Fibroblast of the conjunctiva (primary cell): ENCODE data around the gene ZNF518A.
"Not testable (repeated sequence)": the region's sequence is repeated elsewhere in the genome, so short reads cannot be mapped to it uniquely, and the experiment has no call there.

ENCODE experiments used
- DNase-seq: peaks from one replicate; pipeline ENCODE4 v3.0.0-alpha.2; 2010; ENCODE audit warnings: low read depth

ZNF518A gene

DNA sequence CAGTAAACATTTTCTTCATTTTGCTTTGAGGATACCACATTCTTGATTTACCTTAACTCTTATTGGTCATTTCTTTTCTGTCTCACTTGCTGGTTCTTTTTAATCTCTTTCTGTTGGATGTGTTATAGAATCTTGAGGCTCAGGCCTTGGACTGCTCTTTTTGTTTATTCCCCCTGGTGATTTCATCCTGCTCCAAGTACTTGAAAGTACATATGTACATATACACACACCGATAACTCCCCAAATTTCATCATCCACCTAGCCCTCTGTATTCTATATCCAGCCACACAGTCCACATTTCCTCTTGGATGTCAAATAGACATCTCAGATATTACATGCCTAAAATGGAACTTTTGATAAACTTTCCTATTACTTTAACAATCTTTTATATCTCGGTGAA is 7.5 kb downstream of the ZNF518A start:
- no peak for DNase-seq

DNA sequence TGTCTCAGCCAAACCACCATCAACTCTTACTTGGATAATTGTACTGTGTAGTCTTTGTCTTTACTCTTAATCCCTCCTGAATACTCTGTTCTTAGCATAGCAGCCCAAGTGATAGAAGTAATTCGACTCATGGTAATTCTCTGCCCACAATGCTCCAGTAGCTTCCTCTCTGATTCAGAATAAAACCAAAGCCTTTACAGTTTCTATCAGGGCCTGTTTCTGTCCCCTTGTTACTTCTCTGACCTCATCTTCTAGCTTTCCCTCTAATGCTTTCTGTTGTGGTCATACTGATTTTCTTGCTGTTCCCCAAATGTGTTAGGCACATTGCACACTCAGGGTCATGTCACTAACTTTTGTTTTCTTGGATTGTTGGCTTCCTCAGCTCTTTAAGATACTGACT is 8.0 kb downstream of the ZNF518A start:
- DNase-seq, result no peak

DNA sequence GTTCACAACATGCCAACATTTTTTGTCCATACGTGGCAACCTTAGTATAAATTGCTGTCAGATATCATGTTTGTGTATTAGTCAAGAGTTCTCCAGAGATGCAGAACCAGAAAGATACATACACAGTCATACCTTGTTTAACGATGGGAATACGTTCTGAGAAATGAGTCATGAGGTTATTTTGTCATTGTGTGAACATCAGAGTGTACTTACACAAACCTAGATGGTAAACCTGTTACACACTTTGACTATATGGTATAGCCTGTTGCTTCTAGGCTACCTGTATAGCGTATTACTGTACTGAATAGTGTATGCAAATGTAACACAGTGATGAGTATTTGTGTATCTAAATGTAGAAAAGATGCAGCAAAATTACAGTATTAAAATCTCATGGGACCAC is 22.3 kb downstream of the ZNF518A start:
- DNase-seq, result no peak

DNA sequence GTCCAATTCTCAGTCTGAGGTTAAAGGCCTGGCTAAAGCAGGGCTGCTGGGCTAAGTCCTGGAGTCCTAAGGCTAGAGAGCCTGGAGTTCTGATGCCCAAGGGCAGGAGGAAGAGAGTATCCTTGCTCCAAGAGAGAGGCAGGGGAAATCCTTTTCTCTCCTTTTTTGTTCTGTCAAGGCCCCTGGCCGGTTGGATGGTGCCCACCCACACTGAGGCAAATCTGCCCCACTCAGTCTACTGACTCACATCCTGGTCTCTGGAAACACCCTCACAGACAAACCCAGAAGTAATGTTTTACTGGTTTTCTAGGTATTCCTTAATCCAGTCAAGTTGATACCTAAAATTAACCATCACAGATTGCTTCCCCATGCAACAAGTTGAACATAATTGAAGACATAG is 23.0 kb downstream of the ZNF518A start:
- DNase-seq, result no peak

DNA sequence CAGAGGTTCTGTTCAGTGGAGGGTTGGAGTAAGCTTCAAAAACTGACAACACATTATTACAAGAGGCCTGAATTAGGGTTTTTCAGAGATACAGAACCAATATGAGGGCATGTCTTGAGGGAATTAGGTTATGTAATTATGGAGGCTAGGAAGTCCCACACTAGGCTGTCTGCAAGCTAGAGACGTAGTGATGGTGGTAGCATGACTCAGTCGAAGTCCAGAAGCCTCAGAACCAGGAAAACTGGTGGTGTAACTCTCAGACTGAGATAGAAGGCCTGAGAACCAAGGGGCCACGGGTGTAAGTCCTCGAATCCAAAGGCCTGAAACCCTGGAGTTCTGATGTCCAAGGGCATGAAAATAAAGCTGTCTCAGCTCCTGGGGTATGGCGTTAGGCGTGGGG is 35.6 kb downstream of the ZNF518A start:
- DNase-seq, result no peak

DNA sequence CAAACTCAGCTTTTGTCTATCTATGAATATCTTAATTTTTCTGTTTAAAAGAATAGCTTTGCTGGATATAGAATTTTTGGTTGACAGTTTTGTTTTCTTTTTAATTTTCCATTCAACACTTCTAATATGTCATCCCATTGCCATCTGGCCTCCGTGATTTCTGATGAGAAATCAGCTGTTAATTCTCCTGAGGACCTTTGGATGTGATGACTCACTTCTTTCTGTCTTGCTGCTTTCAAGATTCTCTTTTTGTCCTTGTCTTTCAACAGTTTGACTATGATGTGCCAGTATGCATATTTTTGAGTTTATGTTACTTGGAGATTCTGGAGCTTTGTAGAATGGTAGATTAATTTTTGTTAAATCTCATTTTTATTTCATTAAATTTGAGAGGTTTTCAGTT is 38.4 kb downstream of the ZNF518A start:
- no peak for DNase-seq

DNA sequence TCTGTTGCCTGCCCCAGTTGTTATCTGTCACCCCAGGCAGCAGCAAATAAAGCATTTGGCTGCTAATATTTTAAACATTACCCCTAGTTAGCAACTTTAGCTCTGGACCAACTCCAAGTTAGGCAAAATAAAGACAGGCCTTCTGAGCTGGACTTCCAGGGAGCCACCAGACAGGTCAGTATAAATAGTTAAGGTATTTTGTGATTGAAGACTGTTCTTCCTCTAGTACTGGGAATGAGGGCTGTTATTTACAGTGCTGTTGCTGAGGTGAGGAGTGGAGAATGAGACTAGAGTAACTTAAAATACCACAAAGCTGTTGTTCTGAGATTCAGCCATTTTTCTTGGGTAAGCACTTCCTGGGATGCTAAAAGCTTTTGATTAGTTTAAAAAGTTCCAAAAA is 40.1 kb downstream of the ZNF518A start:
- no peak for DNase-seq

DNA sequence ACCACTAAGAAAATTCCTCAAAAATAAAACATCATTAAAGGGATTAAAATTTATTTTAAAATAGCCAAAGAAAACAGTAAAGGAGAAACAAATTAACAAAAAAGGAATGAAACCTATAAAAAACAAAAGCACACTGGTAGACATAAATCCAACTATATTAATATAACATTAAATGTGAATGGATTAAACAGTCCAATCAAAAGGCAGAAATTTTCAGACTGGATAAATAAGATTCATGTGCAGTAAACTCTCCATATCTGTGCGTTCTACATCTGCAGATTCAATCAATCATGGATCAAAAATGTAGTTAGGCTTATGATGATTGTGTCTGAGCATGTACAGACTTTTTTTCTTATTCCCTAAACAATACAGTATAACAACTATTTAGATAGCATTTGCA is 42.6 kb downstream of the ZNF518A start:
- no peak for DNase-seq

DNA sequence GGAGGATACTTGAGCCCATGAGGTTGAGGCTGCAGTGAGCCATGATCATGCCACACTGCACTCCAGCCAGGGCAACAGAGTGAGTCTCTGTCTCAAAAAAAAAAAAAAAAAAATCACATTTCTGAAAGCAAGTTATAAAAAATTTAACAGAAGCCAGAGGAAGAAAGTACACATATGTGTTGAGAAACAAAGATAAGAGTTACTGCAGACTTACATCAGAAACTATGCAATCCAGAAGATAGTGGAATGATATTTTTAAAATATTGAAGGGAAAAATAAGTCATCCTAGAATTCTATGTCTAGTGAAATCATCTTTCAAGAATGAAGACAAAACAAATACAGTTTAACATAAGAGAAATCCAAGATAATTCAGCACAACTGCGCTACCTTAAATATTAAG is 46.9 kb downstream of the ZNF518A start:
- DNase-seq, result no peak

DNA sequence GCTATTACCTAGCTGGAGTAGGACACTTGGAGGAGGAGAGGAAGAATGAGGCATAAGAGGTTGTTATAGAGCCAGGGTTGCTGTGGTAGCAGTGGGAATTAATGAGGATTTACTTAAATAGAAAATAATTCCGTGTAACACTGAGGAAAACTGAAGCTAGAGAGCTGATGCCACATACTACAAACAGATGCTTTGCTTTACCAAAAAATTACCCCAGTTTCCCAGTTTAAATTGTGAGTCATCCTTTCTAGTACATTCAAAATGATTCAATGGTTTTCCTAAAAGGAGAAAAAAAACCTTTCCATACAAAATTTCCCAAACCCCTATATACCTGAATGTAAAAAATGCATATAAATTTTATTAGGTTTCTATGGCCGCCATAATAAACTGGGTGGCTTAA is 58.3 kb downstream of the ZNF518A start:
- DNase-seq, result no peak

DNA sequence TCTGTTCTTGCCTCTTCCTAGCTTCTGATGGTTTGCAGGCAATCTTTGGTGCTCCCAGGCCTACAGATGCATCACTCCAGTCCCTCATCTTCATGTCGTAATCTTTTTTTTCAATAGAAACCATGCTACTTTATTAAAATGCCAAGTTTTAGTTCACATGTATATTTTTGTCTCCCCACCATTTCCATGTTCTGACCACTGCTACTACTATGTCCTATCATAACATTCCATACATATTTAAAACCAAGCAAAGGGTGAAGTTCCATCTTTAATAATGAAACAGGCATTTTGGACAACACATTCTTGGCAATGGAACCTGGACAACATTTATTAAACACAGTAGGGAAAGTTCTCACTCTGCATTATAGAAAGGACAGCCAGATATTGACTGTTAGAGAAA is 58.8 kb downstream of the ZNF518A start:
- DNase-seq, result no peak

DNA sequence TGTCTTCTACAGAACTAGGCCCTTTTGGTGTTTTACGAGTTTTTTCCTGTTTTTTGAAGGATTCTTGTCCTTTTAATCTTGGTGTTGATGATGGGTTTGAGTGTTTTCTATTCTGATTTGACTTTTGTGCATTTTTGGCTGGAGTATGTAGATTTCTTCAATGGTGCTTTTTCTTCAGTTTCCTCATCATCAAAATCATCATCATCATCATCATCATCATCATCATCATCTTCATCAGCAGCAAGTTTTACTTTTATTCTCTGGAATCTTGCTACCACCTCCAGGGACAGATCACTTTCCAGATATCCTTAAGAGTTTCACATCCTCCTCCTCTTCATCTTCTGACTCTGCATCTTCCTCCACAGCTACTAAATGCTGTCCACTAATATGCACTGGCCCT is 59.4 kb downstream of the ZNF518A start:
- DNase-seq, result not testable (repeated sequence)

DNA sequence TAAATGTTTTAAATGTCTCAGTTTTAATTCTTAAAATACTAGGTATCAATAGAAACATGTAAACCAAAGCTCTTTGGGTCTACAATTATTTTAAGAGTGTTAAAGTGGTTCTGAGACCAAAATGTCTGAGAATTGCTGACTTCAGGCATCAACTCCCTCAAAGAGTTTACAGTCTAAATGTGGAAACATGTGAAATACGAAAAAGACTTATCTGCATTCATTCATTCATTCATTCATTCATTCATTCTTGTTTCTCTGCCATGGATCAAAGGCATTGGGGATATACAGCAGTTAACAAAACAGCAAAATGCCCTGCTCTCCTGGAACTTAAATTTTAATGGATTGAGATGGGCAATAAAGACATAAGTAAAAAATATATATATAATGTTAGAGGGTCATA is 71.4 kb downstream of the ZNF518A start:
- DNase-seq, result no peak

DNA sequence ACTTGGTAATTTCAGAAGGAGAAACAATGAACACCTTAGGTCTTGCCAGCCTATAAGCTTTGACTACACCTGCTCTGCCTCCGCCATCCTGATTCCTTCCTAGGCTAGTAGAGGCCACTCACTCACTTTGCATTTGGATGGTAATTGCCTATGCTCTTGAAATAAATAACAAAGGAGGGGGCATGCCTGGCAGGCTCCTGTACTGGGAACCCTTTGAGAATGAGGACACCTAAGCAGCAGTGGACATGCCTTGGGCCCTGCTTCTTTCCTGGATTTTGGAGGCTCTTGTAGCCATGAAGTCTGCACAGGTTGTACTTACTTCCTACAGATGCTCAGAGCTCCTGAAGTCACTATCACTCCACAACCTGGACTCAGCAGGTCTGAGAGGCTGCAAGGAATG is 75.5 kb downstream of the ZNF518A start:
- DNase-seq, result no peak

DNA sequence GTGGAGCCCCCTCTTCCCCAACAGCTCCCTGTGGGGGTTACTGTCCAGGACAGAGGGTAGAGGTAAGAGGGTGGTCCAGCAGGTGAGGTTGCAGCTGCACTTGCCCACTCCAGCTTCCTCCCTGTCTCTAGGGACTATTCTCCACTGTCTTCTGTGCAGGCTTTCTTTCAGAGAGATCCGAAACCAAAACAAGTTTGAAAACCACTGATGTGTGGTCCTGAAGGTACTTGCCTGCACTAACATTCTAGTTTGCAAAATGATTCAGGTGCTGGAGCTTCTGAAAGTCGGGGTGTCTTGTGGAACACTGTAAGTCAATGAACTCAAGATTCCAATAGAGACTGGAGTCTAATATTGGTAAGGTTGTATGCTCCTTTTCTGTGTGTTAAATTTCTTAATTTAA is 78.2 kb downstream of the ZNF518A start:
- no peak for DNase-seq

DNA sequence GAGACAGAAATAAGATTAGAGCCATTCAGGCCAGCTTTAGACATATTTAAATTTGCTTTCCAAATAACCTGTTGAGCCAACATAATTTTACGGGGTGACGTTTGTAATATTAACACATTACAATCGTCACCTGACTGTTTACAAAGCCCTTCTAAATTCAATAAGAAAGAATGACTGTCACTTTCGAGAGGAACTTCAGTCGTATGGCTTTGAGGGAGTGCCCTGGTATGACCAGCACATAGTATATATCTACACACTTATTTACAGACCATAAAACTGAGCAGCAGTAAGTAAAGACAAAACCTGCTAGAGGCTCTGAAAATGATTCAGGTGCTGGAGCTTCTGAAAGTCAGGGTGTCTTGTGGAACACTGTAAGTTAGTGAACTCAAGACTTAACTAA is 78.8 kb downstream of the ZNF518A start:
- DNase-seq, result no peak

DNA sequence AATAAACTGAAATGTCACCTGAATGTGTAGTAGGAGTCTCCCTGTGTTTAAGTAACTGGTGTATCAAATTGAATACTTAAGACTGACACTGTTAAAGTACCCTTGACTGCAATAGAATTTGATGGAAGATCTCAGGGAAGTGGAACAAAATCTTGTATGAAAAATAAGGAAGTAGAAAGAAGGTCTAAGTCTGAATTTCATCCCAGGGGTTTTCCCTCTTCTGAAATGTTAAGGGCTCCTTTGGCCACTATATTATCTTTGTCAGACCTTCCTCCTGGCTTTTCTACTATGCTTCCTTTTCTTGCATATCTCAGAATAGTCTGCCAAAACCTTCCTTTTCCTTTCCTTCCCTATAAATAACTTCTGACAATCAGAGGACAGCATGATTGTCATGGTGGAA is 81.7 kb downstream of the ZNF518A start:
- no peak for DNase-seq

DNA sequence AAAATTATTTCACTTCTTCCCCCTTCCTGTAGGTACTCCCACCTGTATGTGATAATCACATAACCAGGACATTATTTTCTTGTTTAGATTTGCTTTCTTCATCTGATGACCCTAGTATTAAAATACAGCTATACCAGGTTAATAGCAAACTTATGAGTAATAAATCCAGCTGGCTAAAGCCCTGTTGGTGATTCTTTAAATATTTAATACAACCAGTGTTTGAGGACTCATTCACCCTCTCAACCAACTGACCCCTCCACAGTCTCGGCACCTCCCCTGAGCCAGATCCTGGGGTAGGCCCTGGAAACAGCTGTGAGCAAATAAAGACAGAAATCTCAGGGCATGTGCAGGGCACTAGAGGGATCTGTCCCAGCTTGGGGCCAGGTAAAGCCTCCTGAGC is 82.8 kb downstream of the ZNF518A start:
- DNase-seq, result no peak
